Upper lobe of left lung (tissue), 6 donors: ENCODE measurements around the gene SNED1. TPM values are rescaled to one million over a fixed set of nuclear protein-coding genes. Genes with fewer than 3 reads are reported as not detected.
A peak's percentile ranks its signal among the peaks of the same experiment; 100 is the strongest.

Experiments used
- ATAC-seq, 2 donors: fragments of 200-7000 bp; cut with Tn5 transposase; one replicate each; pipeline ENCODE4 v1.9.1; 2022; ENCODE audit warnings: mild to moderate bottlenecking in 2 of 2, moderate library complexity in 2 of 2; ENCODE audit not compliant: low FRiP score in 2 of 2
- DNase-seq, 2 donors: peaks; one replicate each; pipeline ENCODE4 v3.0.0-alpha.2; 2019 to 2020
- H3K27ac ChIP-seq, 4 donors: fragments of 200-600 bp; sonication (generic); one replicate each; pipeline ENCODE4 v1.5.1; 2016 to 2019
- H3K27me3 ChIP-seq, 4 donors: fragments of 200-600 bp; sonication (generic); one replicate each; pipeline ENCODE4 v1.5.1; 2017 to 2019
- H3K36me3 ChIP-seq, 4 donors: fragments of 200-600 bp; sonication (generic); one replicate each; pipeline ENCODE4 v1.5.1; 2016 to 2019
- H3K4me1 ChIP-seq, 4 donors: fragments of 200-600 bp; sonication (generic); one replicate each; pipeline ENCODE4 v1.5.1; 2018 to 2019
- H3K4me3 ChIP-seq, 4 donors: fragments of 200-600 bp; sonication (generic); one replicate each; pipeline ENCODE4 v1.5.1; 2017 to 2019; ENCODE audit warnings: mild to moderate bottlenecking in 2 of 4, moderate library complexity in 1 of 4
- H3K9me3 ChIP-seq, 4 donors: fragments of 200-600 bp; sonication (generic); one replicate each; pipeline ENCODE4 v1.5.1; 2018 to 2019
- EP300 ChIP-seq, 4 donors: sonication (generic); formaldehyde crosslinking; IDR thresholded peaks; one replicate each; pipeline ENCODE4 v1.5.1; 2017; ENCODE audit warnings: antibody characterized with exemption in 4 of 4, control low read depth in 2 of 4
- POLR2A ChIP-seq, 4 donors: fragments of 450-650 bp; IDR thresholded peaks; one replicate each; pipeline ENCODE4 v1.5.1; 2016 to 2017; ENCODE audit warnings: antibody characterized with exemption in 4 of 4, mild to moderate bottlenecking in 2 of 4
- POLR2AphosphoS5 ChIP-seq, 2 donors: sonication (generic); formaldehyde crosslinking; IDR thresholded peaks; one replicate each; pipeline ENCODE4 v1.5.1; 2017; ENCODE audit warnings: antibody characterized with exemption in 2 of 2
- WGBS, 2 donors: methylation state at CpG; one replicate each; pipeline ENCODE4 v1.1.5; 2017 to 2018; 5-methylcytosine and 5-hydroxymethylcytosine counted together
- total RNA-seq, 6 donors: library from RNA; depleted of rRNA in 4 of 6; stranded (reverse); fragments of >200 nt in 4 of 6; gene quantifications; one replicate each; pipeline versions ENCODE4 v1.1.0 to v1.2.1, GENCODE V29; 2016 to 2021
- TF ChIP-seq, protein P1 (sequence below), 6 experiments: fragments of 450-650 bp in 4 of 6; fragments of 200-600 bp in 2 of 6; sonication (generic) in 2 of 6; IDR thresholded peaks; one replicate each; pipeline ENCODE4 v1.5.1; 2016 to 2019; ENCODE audit warnings: antibody characterized with exemption in 6 of 6
- donor health status: DM: no; HTN: no; CAD: no; lungs with moderate emphysema.
- donor health status: DM: no; HTN: yes; CAD: no; lungs with severe emphysema.

SNED1 gene
- total RNA-seq, 6 donors from 2014 or later = 26.0 to 189 (median 38.9) TPM

DNA sequence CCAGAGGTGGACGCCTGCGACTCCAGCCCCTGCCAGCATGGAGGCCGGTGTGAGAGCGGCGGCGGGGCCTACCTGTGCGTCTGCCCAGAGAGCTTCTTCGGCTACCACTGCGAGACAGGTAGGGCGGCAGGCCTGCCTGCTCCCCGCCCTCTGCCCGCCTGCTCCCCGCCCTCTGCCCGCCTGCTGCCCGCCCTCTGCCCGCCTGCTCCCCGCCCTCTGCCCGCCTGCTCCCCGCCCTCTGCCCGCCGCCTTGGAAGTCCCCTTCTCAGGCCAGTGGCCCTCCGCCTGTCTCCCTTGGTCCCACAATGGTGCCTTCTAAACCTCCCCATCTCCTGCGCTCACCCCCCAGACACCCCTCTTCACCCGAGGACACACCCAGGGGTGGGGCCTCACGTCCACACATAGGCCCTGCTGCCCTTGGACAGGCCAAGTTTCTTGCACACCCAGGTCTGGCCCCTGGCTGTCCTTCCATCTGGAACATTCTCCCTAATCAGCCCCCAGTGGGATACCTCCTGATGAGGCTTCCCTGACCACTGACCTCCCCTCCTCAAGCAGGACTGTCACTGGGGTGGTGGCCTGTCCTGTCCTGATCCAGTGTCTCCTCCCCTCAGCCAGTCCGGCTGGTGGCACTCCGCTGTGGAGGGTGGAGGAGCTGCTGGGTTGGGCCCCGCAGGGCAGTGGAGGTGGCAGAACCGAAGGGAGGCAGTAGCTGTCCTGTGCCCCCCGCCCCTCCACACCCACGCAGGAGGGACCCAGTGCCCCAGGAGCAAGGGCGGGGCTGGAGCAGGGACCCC lies 65.8 kb downstream of the SNED1 start:
- peak; percentile 40 to 93 for DNase-seq

DNA sequence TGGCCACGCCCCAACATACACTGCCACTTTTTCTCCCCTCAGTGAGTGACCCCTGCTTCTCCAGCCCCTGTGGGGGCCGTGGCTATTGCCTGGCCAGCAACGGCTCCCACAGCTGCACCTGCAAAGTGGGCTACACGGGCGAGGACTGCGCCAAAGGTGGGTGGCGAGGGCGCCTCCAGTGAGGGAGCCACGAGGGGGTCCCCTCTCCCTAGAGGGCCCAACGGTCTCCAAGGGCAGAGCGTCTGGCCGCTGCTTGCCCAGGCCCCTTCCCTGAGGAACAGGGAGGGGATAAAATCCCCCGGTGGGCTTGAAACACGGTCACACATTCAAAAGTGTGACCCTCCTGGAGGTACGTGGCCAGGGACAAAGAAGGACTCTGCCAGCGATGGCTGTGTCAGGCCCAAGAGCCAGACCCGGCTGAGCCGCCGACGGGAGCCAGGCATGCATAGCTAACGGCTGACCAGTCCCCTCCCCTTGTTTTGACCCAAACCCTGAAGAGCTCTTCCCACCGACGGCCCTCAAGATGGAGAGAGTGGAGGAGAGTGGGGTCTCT lies 66.5 kb downstream of the SNED1 start:
- H3K9me3 ChIP-seq = no peaks in the 10 kb centered on the region
- H3K27ac ChIP-seq = no peak overlapping the region
- H3K36me3 ChIP-seq = peaks cover 0 to 41% (median 24%) of the 10 kb centered on the region in 4 donors
- no peaks in the 10 kb centered on the region for H3K27me3 ChIP-seq
- peak in 1 of 2 donors; percentile 69 for DNase-seq
- H3K4me3 ChIP-seq = no peak overlapping the region
- TF ChIP-seq EP300 (IDR thresholded peaks at IDR 0.05) (no peak), POLR2A (IDR thresholded peaks at IDR 0.05) (no peak), POLR2AphosphoS5 (IDR thresholded peaks at IDR 0.05) (no peak)
- TF ChIP-seq, protein P1, sequence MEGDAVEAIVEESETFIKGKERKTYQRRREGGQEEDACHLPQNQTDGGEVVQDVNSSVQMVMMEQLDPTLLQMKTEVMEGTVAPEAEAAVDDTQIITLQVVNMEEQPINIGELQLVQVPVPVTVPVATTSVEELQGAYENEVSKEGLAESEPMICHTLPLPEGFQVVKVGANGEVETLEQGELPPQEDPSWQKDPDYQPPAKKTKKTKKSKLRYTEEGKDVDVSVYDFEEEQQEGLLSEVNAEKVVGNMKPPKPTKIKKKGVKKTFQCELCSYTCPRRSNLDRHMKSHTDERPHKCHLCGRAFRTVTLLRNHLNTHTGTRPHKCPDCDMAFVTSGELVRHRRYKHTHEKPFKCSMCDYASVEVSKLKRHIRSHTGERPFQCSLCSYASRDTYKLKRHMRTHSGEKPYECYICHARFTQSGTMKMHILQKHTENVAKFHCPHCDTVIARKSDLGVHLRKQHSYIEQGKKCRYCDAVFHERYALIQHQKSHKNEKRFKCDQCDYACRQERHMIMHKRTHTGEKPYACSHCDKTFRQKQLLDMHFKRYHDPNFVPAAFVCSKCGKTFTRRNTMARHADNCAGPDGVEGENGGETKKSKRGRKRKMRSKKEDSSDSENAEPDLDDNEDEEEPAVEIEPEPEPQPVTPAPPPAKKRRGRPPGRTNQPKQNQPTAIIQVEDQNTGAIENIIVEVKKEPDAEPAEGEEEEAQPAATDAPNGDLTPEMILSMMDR (IDR thresholded peaks at IDR 0.05) = no peak
- WGBS, 2 donors = 94 to 96% methylated on average over 21 to 22 of the region's 23 CpGs
- ATAC-seq = no peak
- peaks cover 0 to 28% (median 7%) of the 10 kb centered on the region in 4 donors for H3K4me1 ChIP-seq

More for the DNA sequence above, 65.8 kb downstream of the SNED1 start:
- TF ChIP-seq POLR2AphosphoS5 (IDR thresholded peaks at IDR 0.05) = no peak
- peak in 1 of 4 donors; percentile 57 for TF ChIP-seq POLR2A (IDR thresholded peaks at IDR 0.05)
- peaks cover 0 to 34% (median 20%) of the 10 kb centered on the region in 4 donors for H3K36me3 ChIP-seq
- H3K4me3 ChIP-seq = peak overlapping the region in 3 of 4 donors; percentile 29 to 43 (median 40)
- H3K9me3 ChIP-seq = no peaks in the 10 kb centered on the region
- peak; percentile 42 to 83 for ATAC-seq
- H3K27me3 ChIP-seq = no peaks in the 10 kb centered on the region
- peaks cover 0 to 28% (median 7%) of the 10 kb centered on the region in 4 donors for H3K4me1 ChIP-seq
- H3K27ac ChIP-seq = peak overlapping the region in 1 of 4 donors; percentile 49
- WGBS, 2 donors = 30% methylated on average over 8 to 15 of the region's 32 CpGs

DNA sequence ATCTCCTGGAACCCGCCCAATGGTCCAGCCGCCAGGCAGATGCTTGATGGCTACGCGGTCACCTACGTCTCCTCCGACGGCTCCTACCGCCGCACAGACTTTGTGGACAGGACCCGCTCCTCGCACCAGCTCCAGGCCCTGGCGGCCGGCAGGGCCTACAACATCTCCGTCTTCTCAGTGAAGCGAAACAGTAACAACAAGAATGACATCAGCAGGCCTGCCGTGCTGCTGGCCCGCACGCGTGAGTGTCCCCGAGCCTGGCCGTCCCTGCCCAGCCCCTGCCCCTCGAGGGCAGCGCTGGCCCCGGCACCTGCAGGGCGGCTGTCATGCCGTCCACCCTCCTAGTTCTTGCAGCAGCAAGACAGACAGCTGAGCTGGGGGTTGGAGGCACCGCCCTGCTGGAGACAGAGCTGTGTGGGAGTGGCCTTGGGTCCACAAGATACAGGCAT lies 67.0 kb downstream of the SNED1 start:
- TF ChIP-seq EP300 (IDR thresholded peaks at IDR 0.05) (no peak), POLR2AphosphoS5 (IDR thresholded peaks at IDR 0.05) (no peak), POLR2A (IDR thresholded peaks at IDR 0.05) (no peak)
- TF ChIP-seq, protein P1 (IDR thresholded peaks at IDR 0.05) = no peak
- H3K9me3 ChIP-seq = no peaks in the 10 kb centered on the region
- 95 to 98% methylated on average over 16 to 27 of the region's 27 CpGs for WGBS, 2 donors
- peak in 1 of 2 donors; percentile 75 for DNase-seq
- no peak for ATAC-seq
- H3K27me3 ChIP-seq = no peaks in the 10 kb centered on the region
- no peak overlapping the region for H3K27ac ChIP-seq
- peaks cover 0 to 28% (median 7%) of the 10 kb centered on the region in 4 donors for H3K4me1 ChIP-seq
- peaks cover 0 to 46% (median 26%) of the 10 kb centered on the region in 4 donors for H3K36me3 ChIP-seq
- H3K4me3 ChIP-seq = no peak overlapping the region

DNA sequence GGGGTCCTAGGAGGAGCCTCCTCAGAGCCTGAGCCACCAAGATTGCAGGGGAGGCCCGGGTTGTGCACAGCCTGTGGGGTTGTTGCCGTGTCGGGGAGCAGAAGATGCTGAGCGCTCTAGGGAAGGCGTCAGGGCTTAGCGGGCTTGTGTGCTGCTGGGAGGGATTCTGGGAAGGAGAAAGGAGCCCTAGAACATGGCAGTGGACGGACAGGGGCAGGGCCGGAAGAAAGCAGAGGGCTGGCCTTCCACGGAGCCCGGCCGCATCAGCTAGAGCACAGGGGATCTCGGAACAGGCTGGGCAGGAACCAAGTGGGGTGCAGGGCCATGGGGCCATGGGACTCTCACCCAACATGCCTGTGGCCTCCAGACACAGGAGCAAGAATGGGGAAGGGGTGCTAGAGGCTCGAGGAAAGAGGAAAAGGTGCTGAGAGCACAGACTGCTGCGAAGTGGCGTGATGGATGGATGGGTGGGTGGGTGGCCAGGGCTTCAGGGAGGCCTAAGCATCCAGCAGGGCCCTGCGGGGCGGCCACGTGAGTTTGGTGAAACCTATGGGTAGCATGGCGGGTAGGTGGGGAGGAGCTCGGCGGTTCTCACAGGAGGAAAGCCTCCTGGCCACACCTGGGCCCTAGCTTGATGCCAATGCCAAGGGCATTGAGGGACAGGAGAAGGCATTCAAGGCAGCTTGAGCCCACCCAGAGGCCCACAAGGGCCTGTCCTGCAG lies 67.9 kb downstream of the SNED1 start:
- DNase-seq (peak in 1 of 2 donors; percentile 53), ATAC-seq (no peak)
- Histone ChIP-seq H3K9me3 (no peaks in the 10 kb centered on the region), H3K27me3 (no peaks in the 10 kb centered on the region), H3K4me3 (no peak overlapping the region), H3K36me3 (peaks cover 0 to 56% (median 31%) of the 10 kb centered on the region in 4 donors), H3K4me1 (peaks cover 0 to 25% (median 7%) of the 10 kb centered on the region in 4 donors), H3K27ac (no peak overlapping the region)
- TF ChIP-seq POLR2A (IDR thresholded peaks at IDR 0.05) (no peak), POLR2AphosphoS5 (IDR thresholded peaks at IDR 0.05) (no peak), EP300 (IDR thresholded peaks at IDR 0.05) (no peak)
- TF ChIP-seq, protein P1 (IDR thresholded peaks at IDR 0.05) = no peak
- WGBS, 2 donors = 88 to 95% methylated on average over 21 of the region's 21 CpGs
